Stimulated activated effector memory CD8-positive, alpha-beta T cell treated with anti-CD3 and anti-CD28 coated beads, Interleukin-12 subunit alpha, Interleukin-12 subunit beta, amount 100 ng/mL, for 72 hours (primary cell): ENCODE measurements around the gene INPP5K.
"Not testable (repeated sequence)": the region's sequence is repeated elsewhere in the genome, so short reads cannot be mapped to it uniquely, and the experiment has no call there.

ENCODE experiments used
- ATAC-seq: fragments of 150-1000 bp; cut with Tn5 transposase; 2 replicates; pipeline ENCODE4 v1.10.0; 2021
- DNase-seq, 2 donors: peaks; one replicate each; pipeline ENCODE4 v3.0.0; 2021 to 2022; ENCODE audit warnings: low spot score in 2 of 2
- H3K27ac Mint-ChIP-seq: one replicate; pipeline ENCODE4 v1.8.0; 2022; ENCODE audit warnings: mild to moderate bottlenecking, mixed read lengths
- H3K36me3 Mint-ChIP-seq: one replicate; pipeline ENCODE4 v1.8.0; 2022; ENCODE audit warnings: mild to moderate bottlenecking, mixed read lengths
- H3K4me1 Mint-ChIP-seq: one replicate; pipeline ENCODE4 v1.8.0; 2022; ENCODE audit warnings: mixed read lengths
- H3K4me3 Mint-ChIP-seq: one replicate; pipeline ENCODE4 v1.8.0; 2022; ENCODE audit warnings: mild to moderate bottlenecking, mixed read lengths
- H3K9me3 Mint-ChIP-seq: one replicate; pipeline ENCODE4 v1.8.0; 2022; ENCODE audit warnings: mixed read lengths

Gene INPP5K

GRCh38 chr17:1516388-1517161 lies at the start of gene INPP5K:
TSS of gene INPP5K (minus strand) at chr17:1516612. CDS start at chr17:1516499, 113 bp downstream.
- peak; percentile 98 for ATAC-seq
- Mint-ChIP-seq H3K4me3 (peak within 1 kb of the TSS; percentile 80), H3K27ac (peak within 1 kb of the TSS; percentile 85), H3K4me1 (peaks cover 16% of the 10 kb centered on the region), H3K9me3 (no peaks in the 10 kb centered on the region), H3K36me3 (peaks cover 38% of the 10 kb centered on the region)
- DNase-seq: peak; percentile 93 to 98

GRCh38 chr17:1565877-1566276 lies 49.5 kb upstream of the INPP5K start:
- H3K4me3 Mint-ChIP-seq: no peak overlapping the region

GRCh38 chr17:1563786-1564613 lies 47.6 kb upstream of the INPP5K start:
- ATAC-seq (no peak), DNase-seq (no peak)
- H3K4me3 Mint-ChIP-seq: peak overlapping the region; percentile 74
- H3K36me3 Mint-ChIP-seq: peaks cover 6% of the 10 kb centered on the region
- H3K9me3 Mint-ChIP-seq: no peaks in the 10 kb centered on the region
- H3K4me1 Mint-ChIP-seq: peaks cover 52% of the 10 kb centered on the region
- H3K27ac Mint-ChIP-seq: no peak overlapping the region

More at GRCh38 chr17:1565877-1566276, 49.5 kb upstream of the INPP5K start:
- Mint-ChIP-seq H3K36me3 (no peaks in the 10 kb centered on the region), H3K9me3 (no peaks in the 10 kb centered on the region), H3K27ac (no peak overlapping the region), H3K4me1 (peaks cover 41% of the 10 kb centered on the region)
- ATAC-seq (no peak), DNase-seq (no peak)

- DNase-seq, H3K9me3 Mint-ChIP-seq, H3K27ac Mint-ChIP-seq, ATAC-seq, H3K36me3 Mint-ChIP-seq: not testable (repeated sequence)
- H3K4me1 Mint-ChIP-seq: peaks cover 52% of the 10 kb centered on the region
- peak overlapping the region; percentile 74 for H3K4me3 Mint-ChIP-seq
Measured at GRCh38 chr17:1563471-1563785, 47.0 kb upstream of the INPP5K start.

GRCh38 chr17:1562176-1562643 lies 45.8 kb upstream of the INPP5K start:
- no peak for DNase-seq
- H3K27ac Mint-ChIP-seq: no peak overlapping the region

GRCh38 chr17:1561420-1562175 lies 45.2 kb upstream of the INPP5K start:
- peaks cover 22% of the 10 kb centered on the region for H3K36me3 Mint-ChIP-seq
- ATAC-seq (peak; percentile 59), DNase-seq (peak; percentile 28 to 69)
- peak overlapping the region; percentile 74 for H3K4me3 Mint-ChIP-seq
- H3K9me3 Mint-ChIP-seq: no peaks in the 10 kb centered on the region
- peaks cover 41% of the 10 kb centered on the region for H3K4me1 Mint-ChIP-seq
- H3K27ac Mint-ChIP-seq: peak overlapping the region; percentile 86

More at GRCh38 chr17:1562176-1562643, 45.8 kb upstream of the INPP5K start:
- peaks cover 42% of the 10 kb centered on the region for H3K4me1 Mint-ChIP-seq
- H3K4me3 Mint-ChIP-seq: peak overlapping the region; percentile 74
- H3K9me3 Mint-ChIP-seq: no peaks in the 10 kb centered on the region
- ATAC-seq: peak; percentile 64
- H3K36me3 Mint-ChIP-seq: peaks cover 17% of the 10 kb centered on the region

GRCh38 chr17:1560858-1561355 lies 44.5 kb upstream of the INPP5K start:
- Mint-ChIP-seq H3K36me3 (peaks cover 27% of the 10 kb centered on the region), H3K27ac (peak overlapping the region; percentile 86), H3K4me1 (peaks cover 37% of the 10 kb centered on the region), H3K4me3 (peak overlapping the region; percentile 74), H3K9me3 (no peaks in the 10 kb centered on the region)
- no peak for DNase-seq
- ATAC-seq: no peak

GRCh38 chr17:1560101-1560857 lies 43.9 kb upstream of the INPP5K start:
- Mint-ChIP-seq H3K4me3 (no peak overlapping the region), H3K27ac (no peak overlapping the region)
- ATAC-seq: no peak

GRCh38 chr17:1559047-1560043 lies 42.9 kb upstream of the INPP5K start:
- no peak for DNase-seq
- peaks cover 36% of the 10 kb centered on the region for H3K36me3 Mint-ChIP-seq
- no peak overlapping the region for H3K4me3 Mint-ChIP-seq
- peaks cover 37% of the 10 kb centered on the region for H3K4me1 Mint-ChIP-seq
- no peak overlapping the region for H3K27ac Mint-ChIP-seq
- ATAC-seq: no peak
- H3K9me3 Mint-ChIP-seq: no peaks in the 10 kb centered on the region

More at GRCh38 chr17:1560101-1560857, 43.9 kb upstream of the INPP5K start:
- H3K9me3 Mint-ChIP-seq: no peaks in the 10 kb centered on the region
- peaks cover 37% of the 10 kb centered on the region for H3K4me1 Mint-ChIP-seq
- H3K36me3 Mint-ChIP-seq: peaks cover 27% of the 10 kb centered on the region
- no peak for DNase-seq

- Mint-ChIP-seq H3K36me3 (peaks cover 45% of the 10 kb centered on the region), H3K4me3 (no peak overlapping the region), H3K9me3 (no peaks in the 10 kb centered on the region), H3K4me1 (peaks cover 29% of the 10 kb centered on the region), H3K27ac (no peak overlapping the region)
- ATAC-seq: no peak
- no peak for DNase-seq
Measured at GRCh38 chr17:1558401-1558800, 42.0 kb upstream of the INPP5K start.

- DNase-seq (no peak), ATAC-seq (no peak)
- H3K36me3 Mint-ChIP-seq: peaks cover 54% of the 10 kb centered on the region
- no peak overlapping the region for H3K4me3 Mint-ChIP-seq
- H3K4me1 Mint-ChIP-seq: peaks cover 32% of the 10 kb centered on the region
- no peaks in the 10 kb centered on the region for H3K9me3 Mint-ChIP-seq
- peak overlapping the region; percentile 26 for H3K27ac Mint-ChIP-seq
Measured at GRCh38 chr17:1557355-1558095, 41.1 kb upstream of the INPP5K start.

- Mint-ChIP-seq H3K4me1 (peaks cover 23% of the 10 kb centered on the region), H3K36me3 (peaks cover 66% of the 10 kb centered on the region), H3K4me3 (no peak overlapping the region), H3K9me3 (no peaks in the 10 kb centered on the region), H3K27ac (peak overlapping the region; percentile 59)
- ATAC-seq (no peak), DNase-seq (no peak)
Measured at GRCh38 chr17:1555651-1556471, 39.4 kb upstream of the INPP5K start.
